A549 (cell line): Measurements from ENCODE around the gene SNRPN.

Experiments
- BHLHE40 ChIP-seq: IDR thresholded peaks from 2 replicates; pipeline ENCODE4 v1.6.1; 2012; ENCODE audit warnings: low read depth, low read length, inconsistent platforms
- CEBPB ChIP-seq, 2 experiments: fragments of >200 bp in 1 of 2; sonication (Bioruptor Twin) in 1 of 2; formaldehyde crosslinking in 1 of 2; IDR thresholded peaks; 2 replicates each; pipeline ENCODE4 v1.6.1; 2012 to 2016
- CTCF ChIP-seq: fragments of >200 bp; sonication (Bioruptor Twin); formaldehyde crosslinking; IDR thresholded peaks from 3 replicates; pipeline ENCODE4 v1.5.1; 2016
- EP300 ChIP-seq, 2 experiments: fragments of >200 bp; sonication (Bioruptor Twin); formaldehyde crosslinking; IDR thresholded peaks; 2 replicates in 1 of 2; 3 replicates in 1 of 2; pipeline ENCODE4 v1.6.1; 2016 to 2017
- ESRRA ChIP-seq: fragments of 150-350 bp; IDR thresholded peaks from 2 replicates; pipeline ENCODE4 v1.6.1; 2014; ENCODE audit warnings: mild to moderate bottlenecking, low read length, borderline replicate concordance
- HOXB5 ChIP-seq: fragments of 250-450 bp; sonication (Bioruptor Pico); IDR thresholded peaks from 2 replicates; pipeline ENCODE4 v1.5.0; 2020; ENCODE audit warnings: mild to moderate bottlenecking, moderate library complexity
- JUN ChIP-seq, 2 experiments: fragments of >200 bp; sonication (Bioruptor Twin); formaldehyde crosslinking; IDR thresholded peaks; 2 replicates in 1 of 2; 3 replicates in 1 of 2; pipeline ENCODE4 v1.6.1; 2016 to 2017
- MAZ ChIP-seq: fragments of 150-350 bp; IDR thresholded peaks from 2 replicates; pipeline ENCODE4 v1.6.1; 2014; ENCODE audit warnings: antibody characterized with exemption, low read depth, low read length, borderline replicate concordance
- PHF8 ChIP-seq: fragments of 200-600 bp; sonication (generic); IDR thresholded peaks from 2 replicates; pipeline ENCODE4 v1.6.1; 2016; ENCODE audit warnings: low read depth, mild to moderate bottlenecking, antibody characterized with exemption, moderate library complexity, borderline replicate concordance
- POLR2A ChIP-seq: IDR thresholded peaks from 2 replicates; pipeline ENCODE4 v1.6.1; 2012; ENCODE audit warnings: mild to moderate bottlenecking, low read length
- REST ChIP-seq: fragments of 200-600 bp; sonication (generic); IDR thresholded peaks from 2 replicates; pipeline ENCODE4 v1.6.1; 2016; ENCODE audit warnings: antibody characterized with exemption, mild to moderate bottlenecking, moderate library complexity
- TF ChIP-seq, protein P1 (sequence below): IDR thresholded peaks from 2 replicates; pipeline ENCODE4 v1.6.1; 2012

DNA sequence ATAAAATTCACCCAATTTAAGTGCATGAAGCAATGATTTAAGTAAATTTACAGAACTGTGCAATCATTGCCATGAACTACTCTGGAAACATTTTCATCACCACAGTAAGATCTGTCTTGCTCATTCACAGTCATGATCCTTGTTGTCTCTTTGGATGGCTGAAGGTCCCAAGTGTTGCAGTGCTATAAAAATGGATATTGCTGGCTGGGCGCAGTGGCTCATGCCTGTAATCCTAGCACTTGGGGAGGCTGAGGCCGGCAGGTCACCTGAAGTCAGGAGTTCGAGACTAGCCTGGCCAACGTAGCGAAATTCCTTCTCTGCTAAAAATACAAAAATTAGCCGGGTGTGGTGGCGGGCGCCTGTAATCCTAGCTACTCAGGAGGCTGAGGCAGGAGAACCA is 17.0 kb downstream of the SNRPN start:
- TF ChIP-seq CTCF: no peak
- no peak for TF ChIP-seq CEBPB (IDR thresholded peaks at IDR 0.05)
- TF ChIP-seq POLR2A: no peak
- TF ChIP-seq EP300 (IDR thresholded peaks at IDR 0.05): no peak
- no peak for TF ChIP-seq HOXB5 (CRISPR knock-in tag)
- no peak for TF ChIP-seq BHLHE40
- TF ChIP-seq REST: no peak
- no peak for TF ChIP-seq PHF8
- TF ChIP-seq MAZ: no peak
- no peak for TF ChIP-seq JUN (IDR thresholded peaks at IDR 0.05)
- TF ChIP-seq ESRRA: no peak
- TF ChIP-seq, protein P1, sequence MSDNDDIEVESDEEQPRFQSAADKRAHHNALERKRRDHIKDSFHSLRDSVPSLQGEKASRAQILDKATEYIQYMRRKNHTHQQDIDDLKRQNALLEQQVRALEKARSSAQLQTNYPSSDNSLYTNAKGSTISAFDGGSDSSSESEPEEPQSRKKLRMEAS: no peak
